ENCODE data around the gene DIP2B. TPM values are rescaled to one million over a fixed set of nuclear protein-coding genes. Genes with fewer than 3 reads are reported as not detected.

Gene DIP2B
- total RNA-seq, 1 donor from 2014 or later, result 45.1 TPM

DNA sequence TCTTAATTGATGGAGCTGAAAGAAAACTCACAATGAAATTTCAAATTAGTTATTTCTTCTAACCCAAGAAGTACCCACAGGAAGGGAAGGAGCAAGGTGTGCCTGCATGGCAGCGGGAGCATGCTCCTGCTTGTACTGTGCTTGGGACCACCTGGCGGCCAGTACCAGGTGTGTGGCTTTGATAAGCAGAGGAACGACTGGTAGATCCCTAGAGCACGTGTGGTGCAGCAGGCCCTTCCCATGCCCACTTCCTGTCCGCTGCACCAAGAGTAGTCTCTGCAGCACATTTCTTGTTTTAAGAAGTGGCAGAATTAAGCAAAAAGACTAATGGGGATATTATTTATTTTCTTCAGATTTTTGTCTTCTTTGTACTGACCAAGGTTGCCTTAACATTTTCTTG lies 136.8 kb downstream of the DIP2B start:
- Mint-ChIP-seq H3K4me1 (ENCODE audit: unreplicated experiment) (peaks cover 40% of the 10 kb centered on the region), H3K4me3 (ENCODE audit: unreplicated experiment) (no peak overlapping the region), H3K27me3 (ENCODE audit: unreplicated experiment) (peaks cover 1% of the 10 kb centered on the region), H3K27ac (ENCODE audit: unreplicated experiment) (peak overlapping the region; percentile 19), H3K36me3 (ENCODE audit: low read depth, unreplicated experiment) (peaks cover 10% of the 10 kb centered on the region), H3K9me3 (ENCODE audit: unreplicated experiment) (no peaks in the 10 kb centered on the region)
- TF ChIP-seq, protein P1, sequence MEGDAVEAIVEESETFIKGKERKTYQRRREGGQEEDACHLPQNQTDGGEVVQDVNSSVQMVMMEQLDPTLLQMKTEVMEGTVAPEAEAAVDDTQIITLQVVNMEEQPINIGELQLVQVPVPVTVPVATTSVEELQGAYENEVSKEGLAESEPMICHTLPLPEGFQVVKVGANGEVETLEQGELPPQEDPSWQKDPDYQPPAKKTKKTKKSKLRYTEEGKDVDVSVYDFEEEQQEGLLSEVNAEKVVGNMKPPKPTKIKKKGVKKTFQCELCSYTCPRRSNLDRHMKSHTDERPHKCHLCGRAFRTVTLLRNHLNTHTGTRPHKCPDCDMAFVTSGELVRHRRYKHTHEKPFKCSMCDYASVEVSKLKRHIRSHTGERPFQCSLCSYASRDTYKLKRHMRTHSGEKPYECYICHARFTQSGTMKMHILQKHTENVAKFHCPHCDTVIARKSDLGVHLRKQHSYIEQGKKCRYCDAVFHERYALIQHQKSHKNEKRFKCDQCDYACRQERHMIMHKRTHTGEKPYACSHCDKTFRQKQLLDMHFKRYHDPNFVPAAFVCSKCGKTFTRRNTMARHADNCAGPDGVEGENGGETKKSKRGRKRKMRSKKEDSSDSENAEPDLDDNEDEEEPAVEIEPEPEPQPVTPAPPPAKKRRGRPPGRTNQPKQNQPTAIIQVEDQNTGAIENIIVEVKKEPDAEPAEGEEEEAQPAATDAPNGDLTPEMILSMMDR (IDR thresholded peaks at IDR 0.05; ENCODE audit: unreplicated experiment), result no peak
- peak; percentile 22 for DNase-seq (ENCODE audit: low spot score)

DNA sequence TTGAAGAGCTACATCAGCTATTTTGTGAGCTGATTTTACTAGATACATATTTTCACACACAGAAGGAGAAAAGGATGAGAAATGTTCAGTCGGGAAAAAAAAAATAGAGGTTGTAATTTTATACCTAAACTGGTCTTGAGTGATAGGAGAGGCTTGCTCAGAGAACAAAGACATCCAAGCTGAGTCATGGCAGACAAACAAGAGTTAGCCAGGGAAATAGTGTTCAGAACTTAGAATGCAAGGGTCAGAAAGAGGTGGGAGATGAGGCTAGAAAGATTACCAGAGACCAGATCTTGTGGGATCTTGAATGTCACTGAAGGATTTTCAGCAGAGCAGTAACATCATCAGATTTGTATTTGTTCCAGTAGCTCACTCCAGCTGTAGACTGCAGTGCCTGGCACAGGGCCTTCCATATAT lies 137.3 kb downstream of the DIP2B start:
- peak overlapping the region; percentile 19 for H3K27ac Mint-ChIP-seq (ENCODE audit: unreplicated experiment)
- DNase-seq (ENCODE audit: low spot score), result no peak
- peaks cover 14% of the 10 kb centered on the region for H3K36me3 Mint-ChIP-seq (ENCODE audit: low read depth, unreplicated experiment)
- no peak overlapping the region for H3K4me3 Mint-ChIP-seq (ENCODE audit: unreplicated experiment)
- H3K27me3 Mint-ChIP-seq (ENCODE audit: unreplicated experiment), result peaks cover 1% of the 10 kb centered on the region
- TF ChIP-seq, protein P1 (IDR thresholded peaks at IDR 0.05; ENCODE audit: unreplicated experiment), result no peak
- H3K9me3 Mint-ChIP-seq (ENCODE audit: unreplicated experiment), result no peaks in the 10 kb centered on the region
- H3K4me1 Mint-ChIP-seq (ENCODE audit: unreplicated experiment), result peaks cover 36% of the 10 kb centered on the region

DNA sequence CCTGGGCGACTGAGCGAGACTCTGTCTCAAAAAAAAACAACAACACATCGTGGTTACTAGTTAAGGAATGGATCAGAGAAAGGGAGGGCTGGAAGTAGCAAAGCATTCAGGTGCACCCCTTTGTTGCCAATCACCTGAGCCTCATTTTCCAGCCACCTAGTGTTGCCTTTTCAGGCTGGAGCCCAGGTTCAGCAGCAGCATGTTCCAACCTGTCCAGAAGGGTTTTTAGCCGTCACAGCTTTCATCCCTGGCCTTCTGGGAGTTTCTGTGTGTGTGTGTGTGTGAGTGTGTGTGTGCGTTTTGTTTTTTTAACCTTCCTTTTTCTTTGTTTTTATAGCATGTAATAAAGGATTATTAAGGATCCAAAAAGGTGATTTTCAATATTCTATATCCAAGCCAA lies 138.0 kb downstream of the DIP2B start:
- Mint-ChIP-seq H3K9me3 (ENCODE audit: unreplicated experiment) (no peaks in the 10 kb centered on the region), H3K27ac (ENCODE audit: unreplicated experiment) (no peak overlapping the region), H3K4me1 (ENCODE audit: unreplicated experiment) (peaks cover 29% of the 10 kb centered on the region), H3K36me3 (ENCODE audit: low read depth, unreplicated experiment) (peaks cover 19% of the 10 kb centered on the region), H3K27me3 (ENCODE audit: unreplicated experiment) (peaks cover 1% of the 10 kb centered on the region), H3K4me3 (ENCODE audit: unreplicated experiment) (no peak overlapping the region)
- TF ChIP-seq, protein P1 (IDR thresholded peaks at IDR 0.05; ENCODE audit: unreplicated experiment), result no peak
- DNase-seq (ENCODE audit: low spot score), result no peak

DNA sequence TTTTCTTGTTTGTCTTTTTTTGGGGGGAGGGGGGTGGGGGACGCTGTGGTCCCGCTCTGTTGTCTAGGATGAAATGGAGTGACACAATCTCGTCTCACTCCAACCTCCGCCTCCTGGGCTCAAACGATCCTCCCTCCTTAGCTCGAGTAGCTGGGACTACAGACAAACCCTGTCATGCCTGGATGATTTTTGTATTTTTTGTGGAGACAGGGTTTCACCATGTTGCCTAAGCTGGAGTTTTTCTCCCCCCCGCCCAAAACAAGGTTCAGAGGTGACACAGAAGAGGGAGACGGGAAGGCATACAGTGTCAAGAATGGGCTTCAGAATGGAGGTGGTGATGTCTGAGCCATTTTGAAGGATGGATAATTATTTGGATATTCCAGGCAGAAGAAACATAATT lies 142.2 kb downstream of the DIP2B start:
- H3K36me3 Mint-ChIP-seq (ENCODE audit: low read depth, unreplicated experiment), result peaks cover 15% of the 10 kb centered on the region
- no peaks in the 10 kb centered on the region for H3K9me3 Mint-ChIP-seq (ENCODE audit: unreplicated experiment)
- no peak for DNase-seq (ENCODE audit: low spot score)
- peaks cover 10% of the 10 kb centered on the region for H3K4me1 Mint-ChIP-seq (ENCODE audit: unreplicated experiment)
- no peak overlapping the region for H3K27ac Mint-ChIP-seq (ENCODE audit: unreplicated experiment)
- H3K27me3 Mint-ChIP-seq (ENCODE audit: unreplicated experiment), result peaks cover 1% of the 10 kb centered on the region
- no peak overlapping the region for H3K4me3 Mint-ChIP-seq (ENCODE audit: unreplicated experiment)
- TF ChIP-seq, protein P1 (IDR thresholded peaks at IDR 0.05; ENCODE audit: unreplicated experiment), result no peak

DNA sequence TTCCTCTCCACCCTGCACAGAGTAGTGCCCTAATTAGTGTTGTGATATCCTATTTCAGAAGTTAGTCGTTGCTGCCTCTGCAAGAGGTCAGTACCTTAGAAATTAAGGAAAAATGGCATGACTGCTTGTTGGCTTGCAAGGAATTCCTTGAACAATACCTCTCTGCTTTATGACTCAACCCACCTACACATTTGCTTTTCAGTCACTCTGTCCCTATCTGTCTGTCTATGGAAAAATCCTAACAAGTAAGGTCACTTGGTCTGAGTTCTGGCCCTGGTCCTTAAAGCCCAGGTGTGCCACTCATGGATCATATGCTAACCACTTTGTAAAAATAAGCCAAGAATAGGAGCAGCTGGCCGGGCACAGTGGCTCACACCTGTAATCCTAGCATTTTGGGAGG lies 142.7 kb downstream of the DIP2B start:
- Mint-ChIP-seq H3K4me3 (ENCODE audit: unreplicated experiment) (no peak overlapping the region), H3K27me3 (ENCODE audit: unreplicated experiment) (peaks cover 1% of the 10 kb centered on the region), H3K4me1 (ENCODE audit: unreplicated experiment) (peaks cover 8% of the 10 kb centered on the region), H3K36me3 (ENCODE audit: low read depth, unreplicated experiment) (peaks cover 13% of the 10 kb centered on the region), H3K27ac (ENCODE audit: unreplicated experiment) (no peak overlapping the region), H3K9me3 (ENCODE audit: unreplicated experiment) (no peaks in the 10 kb centered on the region)
- TF ChIP-seq, protein P1 (IDR thresholded peaks at IDR 0.05; ENCODE audit: unreplicated experiment), result no peak
- no peak for DNase-seq (ENCODE audit: low spot score)
